GM12874 (cell line): ENCODE results near the gene FAM98A.

Experiments used
- CTCF ChIP-seq: IDR thresholded peaks from 2 replicates; pipeline ENCODE4 v1.5.1; 2011; ENCODE audit warnings: low read depth, mild to moderate bottlenecking, control low read depth, low read length, moderate library complexity; ENCODE audit not compliant: insufficient read depth

Gene FAM98A

GRCh38 chr2:33579227-33579626 is 19.9 kb downstream of the FAM98A start:
- TF ChIP-seq CTCF, result no peak

GRCh38 chr2:33577668-33578067 is 21.4 kb downstream of the FAM98A start:
- no peak for TF ChIP-seq CTCF

- no peak for TF ChIP-seq CTCF
Measured at GRCh38 chr2:33577084-33577483, 22.0 kb downstream of the FAM98A start.

GRCh38 chr2:33573657-33574056 is 25.4 kb downstream of the FAM98A start:
- TF ChIP-seq CTCF, result no peak

GRCh38 chr2:33570681-33571080 is 28.4 kb downstream of the FAM98A start:
- no peak for TF ChIP-seq CTCF

- TF ChIP-seq CTCF, result no peak
Measured at GRCh38 chr2:33561872-33562271, 37.2 kb downstream of the FAM98A start.

- TF ChIP-seq CTCF, result no peak
Measured at GRCh38 chr2:33560017-33560416, 39.1 kb downstream of the FAM98A start.

GRCh38 chr2:33559328-33559727 is 39.8 kb downstream of the FAM98A start:
- no peak for TF ChIP-seq CTCF
